ENCODE results near the gene ZSCAN5A. TPM values are rescaled to one million over a fixed set of nuclear protein-coding genes. Genes with fewer than 3 reads are reported as not detected.
A peak's percentile ranks its signal among the peaks of the same experiment; 100 is the strongest.
"Not testable (repeated sequence)": the region's sequence is repeated elsewhere in the genome, so short reads cannot be mapped to it uniquely, and the experiment has no call there.

ZSCAN5A gene
- total RNA-seq, 2 donors from 2014 or later, result 8.5 to 10.0 TPM

DNA sequence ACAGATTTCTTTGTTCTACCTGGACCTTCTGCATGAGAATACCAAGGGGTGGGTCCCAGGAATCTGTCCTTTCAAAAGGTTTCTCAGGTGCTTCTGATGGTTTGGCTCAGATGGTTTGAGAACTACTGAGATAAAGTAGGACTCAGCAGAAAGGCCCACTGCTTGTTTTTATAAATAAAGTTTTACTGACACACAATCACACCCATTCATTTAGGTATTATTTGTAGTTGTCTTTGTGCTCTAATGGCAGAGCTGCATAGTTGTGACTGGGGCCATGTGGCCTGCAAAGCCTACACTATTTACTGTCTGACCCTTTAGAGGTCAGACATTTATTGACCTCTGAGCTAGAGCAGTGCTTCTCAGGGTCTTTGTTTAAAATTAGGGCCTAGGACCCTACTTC lies 24.5 kb downstream of the ZSCAN5A start:
- intact Hi-C loops (cut with DNase I), result no loop called here
- no peak for DNase-seq (ENCODE audit: low spot score)

DNA sequence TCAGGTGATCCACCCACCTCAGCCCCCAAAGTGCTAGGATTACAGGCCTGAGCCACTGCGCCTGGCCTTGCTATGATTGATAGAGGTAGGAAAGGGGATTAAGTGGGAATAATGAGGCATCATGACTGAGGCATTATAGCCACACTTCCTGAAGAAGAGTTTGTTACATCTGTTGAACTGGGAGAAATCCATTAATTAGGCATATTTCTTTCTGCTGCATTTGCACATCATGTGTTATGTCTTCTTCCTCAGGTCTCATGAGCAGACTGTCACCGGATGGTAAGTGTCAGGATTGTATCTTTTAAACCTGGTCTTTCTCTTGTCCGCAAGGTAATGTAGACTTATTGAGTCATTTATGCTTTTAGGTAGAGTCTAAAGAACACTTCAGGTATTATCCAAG lies 29.9 kb downstream of the ZSCAN5A start:
- intact Hi-C loops (cut with DNase I), result no loop called here
- DNase-seq (ENCODE audit: low spot score), result no peak

DNA sequence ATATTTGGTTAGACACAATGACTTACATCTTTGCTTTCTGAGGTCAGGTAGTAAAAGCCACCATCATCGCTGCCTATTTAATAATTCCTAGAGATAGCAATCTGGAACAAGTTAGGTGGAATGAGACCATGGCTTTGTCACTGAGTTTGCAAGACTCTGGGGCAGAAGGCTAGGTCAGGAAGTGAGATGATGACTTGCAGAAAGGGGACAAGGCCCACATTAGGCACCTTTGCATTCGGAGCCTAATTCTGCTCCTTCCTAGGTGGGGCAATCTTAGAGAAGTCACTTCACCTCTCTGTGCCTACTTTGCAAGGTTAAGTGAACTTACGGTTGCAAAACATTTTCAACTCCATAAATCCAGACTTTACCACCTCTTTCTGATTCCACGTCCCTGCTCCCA lies 31.8 kb downstream of the ZSCAN5A start:
- no peak for DNase-seq (ENCODE audit: low spot score)
- intact Hi-C loops (cut with DNase I), result no loop called here

DNA sequence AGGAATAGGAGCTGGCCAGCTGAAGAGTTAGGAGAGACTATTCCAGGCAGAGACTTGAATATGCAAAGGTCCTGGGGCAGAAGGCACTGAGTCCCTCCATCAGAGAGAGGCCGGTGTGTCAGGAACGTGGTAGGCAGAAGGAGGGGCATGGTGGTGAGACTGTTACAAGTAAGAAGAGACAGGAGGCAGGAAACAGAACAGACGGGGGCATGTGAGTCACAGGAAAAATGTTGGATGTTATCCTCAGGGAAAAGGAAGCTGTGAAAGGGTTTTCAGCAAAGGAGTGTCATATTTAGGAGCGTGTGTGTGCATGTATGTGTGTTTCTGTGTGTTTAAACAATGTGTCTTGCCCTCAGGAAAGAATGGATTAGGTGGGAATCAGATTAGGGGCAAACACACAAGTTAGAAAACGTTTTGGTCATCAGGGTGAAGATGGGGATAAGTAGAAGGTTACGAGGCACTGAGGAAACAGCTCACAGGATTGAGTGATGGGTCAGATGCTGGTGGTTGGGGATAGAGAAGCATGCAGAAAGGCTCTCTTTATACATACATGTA lies 41.0 kb downstream of the ZSCAN5A start:
- DNase-seq (ENCODE audit: low spot score), result no peak
- intact Hi-C loops (cut with DNase I), result no loop called here

DNA sequence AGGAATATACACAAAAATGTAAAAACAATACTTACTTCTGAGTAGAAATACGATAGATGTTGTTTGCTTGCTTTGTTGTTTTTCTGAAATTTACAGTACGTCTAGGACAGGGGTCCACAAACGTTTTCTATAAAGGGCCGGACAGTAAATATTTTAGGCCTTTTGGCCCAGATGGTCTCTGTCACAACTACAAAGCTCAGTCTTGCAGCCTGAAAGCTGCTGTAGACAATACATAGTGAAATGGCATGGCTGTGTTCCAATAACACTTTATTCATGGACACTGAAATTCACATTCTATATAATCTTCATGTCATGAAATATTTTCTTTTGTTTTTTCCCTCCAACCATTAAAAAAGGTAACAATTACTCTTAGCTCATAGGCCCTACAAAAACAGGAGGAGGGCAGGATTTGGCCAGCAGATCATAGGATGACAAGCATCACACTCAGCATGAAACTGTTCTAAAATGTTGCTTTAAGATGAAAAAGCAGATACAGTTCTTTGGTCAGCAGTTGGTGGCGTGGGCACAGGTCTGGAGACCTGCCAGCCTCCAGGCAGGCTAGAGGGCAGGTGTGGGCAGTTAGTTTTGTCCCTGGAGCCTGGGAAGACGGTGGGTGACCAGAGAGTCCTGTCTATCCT lies 42.4 kb downstream of the ZSCAN5A start, which contains the start of gene EDDM13:
Gene EDDM13 (plus strand): TSS at position 588 of the 638 bp plus-strand sequence. CDS start 87 bp downstream, outside the sequence.
- intact Hi-C loops (cut with DNase I), result no loop called here
- no peak for DNase-seq (ENCODE audit: low spot score)

DNA sequence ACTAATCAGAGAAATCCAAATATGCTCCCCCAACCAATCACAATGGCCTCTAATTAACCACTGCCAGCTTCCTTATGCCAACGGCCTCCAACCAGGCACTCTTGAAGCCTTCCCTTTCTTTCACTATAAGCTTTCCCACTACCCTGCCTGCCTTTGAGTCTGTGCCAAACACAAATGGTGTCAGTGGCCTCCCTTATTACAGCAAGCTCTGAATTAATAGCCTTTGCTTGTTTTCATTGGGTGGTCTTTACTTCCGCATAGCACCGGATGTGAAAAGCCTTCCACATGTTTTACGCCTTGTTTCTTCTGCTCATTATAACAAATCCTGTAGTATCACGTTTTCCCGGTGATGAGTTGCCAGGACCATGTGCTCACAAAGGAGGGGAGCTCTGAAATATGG lies 43.5 kb downstream of the ZSCAN5A start:
- intact Hi-C loops (cut with DNase I), result no loop called here

DNA sequence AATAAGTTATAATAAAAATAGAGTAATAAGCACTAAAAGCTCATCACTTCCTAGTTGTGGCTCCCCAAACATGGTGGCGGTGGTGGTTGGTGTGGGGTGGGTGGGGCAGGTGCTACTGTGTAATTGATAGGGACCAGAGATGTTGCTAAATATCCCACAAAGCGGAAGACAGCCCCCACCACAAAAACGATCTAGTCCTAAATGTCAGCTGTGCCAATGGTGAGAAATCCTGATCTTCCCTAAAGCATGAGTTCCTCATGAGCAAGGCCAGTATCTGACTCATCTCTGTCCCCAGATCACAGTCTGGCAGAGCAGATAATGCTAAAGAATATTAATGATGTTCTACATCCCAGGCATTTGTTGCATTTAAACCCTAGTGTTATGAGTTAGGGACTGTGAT lies 44.0 kb downstream of the ZSCAN5A start:
- intact Hi-C loops (cut with DNase I), result no loop called here
- DNase-seq (ENCODE audit: low spot score), result no peak

More for the DNA sequence above, 43.5 kb downstream of the ZSCAN5A start:
- no peak for DNase-seq (ENCODE audit: low spot score)

DNA sequence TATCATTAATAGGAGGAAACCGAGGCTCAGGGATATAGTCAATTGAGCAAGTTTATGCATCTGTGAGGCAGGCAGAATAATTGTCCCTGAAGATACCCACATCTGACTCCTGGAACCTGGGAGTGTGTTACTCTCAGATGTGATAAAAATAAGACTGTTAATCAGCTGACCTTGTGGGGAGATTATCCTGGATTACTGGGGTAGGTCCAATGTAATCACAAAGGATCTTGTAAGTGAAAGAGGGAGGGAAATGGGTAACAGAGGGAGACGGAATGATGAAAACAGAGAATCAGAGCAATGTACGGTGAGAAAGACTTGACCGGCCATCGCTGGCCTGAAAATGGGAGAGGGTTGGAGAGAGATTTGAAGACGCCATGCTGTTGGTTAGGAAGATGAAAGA lies 45.3 kb downstream of the ZSCAN5A start:
- intact Hi-C loops (cut with DNase I), result loop anchor here in 1 of 2 donors (5.0 kb wide), 1 partner anchor 732 kb away; the partner anchor contains the start of gene SBK2
- DNase-seq (ENCODE audit: low spot score), result no peak

DNA sequence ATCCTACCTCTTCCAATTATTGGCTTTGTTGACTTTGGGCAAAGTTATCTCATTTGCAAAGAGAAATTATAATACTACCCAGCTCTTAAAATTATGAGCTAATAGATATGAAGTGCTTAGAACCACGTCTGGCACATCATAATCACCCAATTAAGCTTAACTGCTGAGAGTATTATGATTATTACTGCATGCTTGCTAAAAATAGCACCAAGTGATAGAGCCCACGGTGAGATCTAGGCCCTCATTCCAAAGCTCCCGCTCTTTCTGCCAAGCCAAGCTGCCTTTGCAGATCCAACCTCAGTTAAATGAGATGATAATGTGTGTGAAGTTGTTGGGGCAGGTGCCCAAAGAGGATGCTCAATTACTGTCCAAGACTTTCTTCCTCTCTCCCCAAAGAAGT lies 48.6 kb downstream of the ZSCAN5A start:
- intact Hi-C loops (cut with DNase I), result loop anchor here in 1 of 2 donors (5.0 kb wide), 1 partner anchor 729 kb away; the partner anchor contains the start of gene SBK2
- DNase-seq (ENCODE audit: low spot score), result no peak

DNA sequence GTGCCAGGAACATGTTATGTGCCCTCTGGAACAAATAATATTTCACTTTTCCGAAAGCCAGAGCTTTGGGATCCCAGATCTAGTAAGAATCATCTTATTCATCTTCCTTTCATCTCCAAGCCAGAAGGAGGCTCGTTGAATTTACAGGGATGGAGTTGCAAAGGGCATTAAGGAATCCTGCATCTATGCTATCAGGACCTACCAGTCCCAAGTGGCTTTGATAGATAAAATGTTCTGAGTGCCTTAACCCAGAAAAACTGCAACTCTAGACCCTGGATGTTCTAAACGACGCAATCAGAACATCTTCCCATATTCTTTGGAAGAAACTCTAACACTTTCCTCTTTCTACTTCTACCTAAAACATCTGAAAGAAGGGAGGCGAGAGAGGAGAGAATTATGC lies 51.3 kb downstream of the ZSCAN5A start:
- DNase-seq (ENCODE audit: low spot score), result no peak
- intact Hi-C loops (cut with DNase I), result no loop called here

DNA sequence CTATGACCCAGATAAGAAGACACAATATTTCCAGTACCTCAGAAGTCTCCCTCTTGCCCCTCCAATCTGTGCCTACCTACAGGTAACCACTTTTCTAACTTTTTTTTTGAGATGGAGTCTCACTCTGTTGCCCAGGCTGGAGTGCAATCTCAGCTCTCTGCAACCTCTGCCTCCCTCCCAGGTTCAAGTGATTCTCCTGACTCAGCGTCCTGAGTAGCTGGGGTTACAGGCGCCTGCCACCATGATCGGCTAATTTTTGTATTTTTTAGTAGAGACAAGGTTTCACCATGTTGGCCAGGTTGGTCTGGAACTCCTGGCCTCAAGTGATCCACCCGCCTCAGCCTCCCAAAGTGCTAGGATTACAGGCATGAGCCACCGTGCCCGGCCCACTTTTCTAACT lies 52.7 kb downstream of the ZSCAN5A start:
- intact Hi-C loops (cut with DNase I); DNase-seq (ENCODE audit: low spot score): not testable (repeated sequence)

DNA sequence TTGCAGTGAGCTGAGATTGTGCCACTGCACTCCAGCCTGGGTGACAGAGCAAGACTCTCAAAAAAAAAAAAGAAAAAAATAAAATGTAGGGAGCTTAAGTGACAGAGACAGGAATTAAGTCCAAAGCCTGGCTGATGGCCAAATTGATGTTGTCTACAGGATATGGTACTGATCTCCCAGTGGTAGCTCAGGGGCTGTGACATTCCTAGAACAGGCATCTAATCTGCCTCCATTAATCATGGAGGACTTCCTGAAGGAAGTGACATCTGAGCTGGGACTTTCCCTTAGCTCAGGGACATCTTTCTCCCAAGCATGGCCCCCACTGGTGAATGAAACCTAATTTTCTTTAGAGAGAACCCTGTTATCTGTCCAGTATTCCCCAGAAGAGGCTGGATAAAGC lies 53.5 kb downstream of the ZSCAN5A start:
- intact Hi-C loops (cut with DNase I), result no loop called here
- no peak for DNase-seq (ENCODE audit: low spot score)

DNA sequence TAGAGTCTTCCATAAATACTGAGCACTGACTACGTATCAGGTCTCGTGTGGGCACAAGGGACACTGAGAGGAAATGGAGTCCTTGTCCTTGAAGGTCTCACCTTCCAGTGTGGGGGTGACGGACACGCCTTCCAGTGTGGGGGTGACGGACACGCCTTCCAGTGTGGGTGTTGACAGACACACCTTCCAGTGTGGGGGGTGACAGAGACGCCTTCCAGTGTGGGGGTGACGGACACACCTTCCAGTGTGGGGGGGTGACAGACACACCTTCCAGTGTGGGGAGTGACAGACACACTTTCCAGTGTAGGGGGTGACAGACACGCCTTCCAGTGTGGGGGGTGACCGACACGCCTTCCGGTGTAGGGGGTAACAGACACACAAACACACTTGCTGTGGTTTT lies 56.4 kb downstream of the ZSCAN5A start:
- intact Hi-C loops (cut with DNase I), result loop anchor here in 1 of 2 donors (10.0 kb wide), 1 partner anchor 87 kb away; no protein-coding TSS in a partner anchor
- DNase-seq (ENCODE audit: low spot score), result no peak

DNA sequence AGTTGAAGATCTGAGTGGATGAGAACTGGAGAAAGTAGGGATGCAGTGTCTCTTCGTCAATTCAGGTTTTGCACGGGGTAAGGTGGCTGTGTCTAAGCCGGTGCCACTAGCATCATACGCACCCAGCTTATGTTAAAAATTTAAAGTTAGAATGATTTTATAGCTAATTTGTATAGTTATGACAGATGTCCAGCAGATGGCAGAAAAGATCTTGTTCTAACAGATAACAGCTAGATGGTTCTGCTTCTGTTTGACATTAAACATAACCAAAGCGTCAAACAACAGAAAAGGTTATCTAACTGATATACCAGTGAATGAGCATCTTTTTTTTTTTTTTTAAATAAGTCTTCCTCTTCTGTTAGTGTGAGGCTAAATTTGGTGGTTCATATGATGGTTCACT lies 60.9 kb downstream of the ZSCAN5A start:
- intact Hi-C loops (cut with DNase I), result loop anchor here in 1 of 2 donors (10.0 kb wide), 1 partner anchor 91 kb away; no protein-coding TSS in a partner anchor
- no peak for DNase-seq (ENCODE audit: low spot score)

DNA sequence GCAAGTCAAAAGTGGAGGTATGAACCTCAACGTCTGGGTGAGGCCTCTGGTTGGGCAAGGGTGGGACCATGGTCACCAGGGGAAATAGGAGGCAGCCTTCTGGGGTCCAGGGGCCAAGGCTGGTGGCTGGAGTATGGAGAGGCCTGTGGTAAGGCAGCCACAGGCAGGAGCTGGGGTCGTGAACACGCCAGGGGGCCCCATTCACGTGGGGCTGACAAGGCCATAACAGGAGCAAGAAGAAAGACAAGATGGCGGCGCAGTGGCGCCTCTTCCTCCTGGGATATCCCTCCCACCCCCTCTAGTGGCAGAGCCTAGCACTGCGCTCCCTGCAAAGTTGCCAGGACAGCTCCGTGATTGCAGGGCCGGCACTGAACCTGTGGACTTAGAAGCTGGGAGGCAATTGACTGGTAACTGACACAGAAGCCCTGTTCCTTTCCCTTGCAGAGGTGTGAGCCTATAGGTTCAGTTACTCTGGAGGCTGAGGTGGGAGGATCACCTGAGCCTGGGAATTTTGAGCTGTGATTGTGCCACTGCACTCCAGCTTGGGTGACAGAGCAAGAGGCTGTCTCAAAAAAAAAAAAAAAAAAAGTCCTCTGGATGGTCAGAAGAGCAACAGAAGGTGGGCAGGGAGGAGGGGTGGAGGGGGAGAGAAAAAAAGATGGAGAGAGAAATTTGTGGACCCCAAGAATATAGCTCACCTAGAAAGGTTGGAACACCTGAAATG lies 61.8 kb downstream of the ZSCAN5A start:
- peak; percentile 90 for DNase-seq (ENCODE audit: low spot score)
- intact Hi-C loops (cut with DNase I), result loop anchor here in 1 of 2 donors (10.0 kb wide), 1 partner anchor 92 kb away; no protein-coding TSS in a partner anchor

DNA sequence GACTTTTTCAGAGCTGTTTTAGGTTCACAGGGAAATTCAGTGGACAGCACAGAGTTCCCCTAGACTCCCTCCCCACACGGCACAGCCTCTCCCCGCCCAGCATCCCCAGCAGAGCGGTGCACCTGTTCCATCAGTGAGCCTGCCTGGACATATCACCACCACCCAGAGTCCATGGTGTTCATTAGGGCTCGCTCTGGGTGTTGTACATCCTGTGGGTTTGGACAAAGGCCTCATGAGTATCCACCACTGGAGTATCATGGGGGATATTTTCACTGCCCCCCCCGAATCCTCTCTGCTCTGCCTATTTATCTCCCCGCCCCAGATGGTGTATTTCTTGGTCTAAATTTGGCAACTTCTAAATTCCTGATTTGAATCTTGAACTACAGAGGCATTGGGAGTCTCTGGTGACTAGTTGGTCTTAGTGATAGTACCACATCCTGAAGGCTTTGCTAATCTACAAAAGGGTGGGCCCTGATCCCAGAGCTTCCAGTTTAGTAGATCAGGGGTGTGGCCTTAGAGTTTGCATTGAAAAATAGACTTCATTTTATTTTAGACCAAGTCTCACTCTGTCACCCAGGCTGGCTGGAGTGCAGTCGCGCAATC lies 65.8 kb downstream of the ZSCAN5A start:
- intact Hi-C loops (cut with DNase I); DNase-seq (ENCODE audit: low spot score): not testable (repeated sequence)

DNA sequence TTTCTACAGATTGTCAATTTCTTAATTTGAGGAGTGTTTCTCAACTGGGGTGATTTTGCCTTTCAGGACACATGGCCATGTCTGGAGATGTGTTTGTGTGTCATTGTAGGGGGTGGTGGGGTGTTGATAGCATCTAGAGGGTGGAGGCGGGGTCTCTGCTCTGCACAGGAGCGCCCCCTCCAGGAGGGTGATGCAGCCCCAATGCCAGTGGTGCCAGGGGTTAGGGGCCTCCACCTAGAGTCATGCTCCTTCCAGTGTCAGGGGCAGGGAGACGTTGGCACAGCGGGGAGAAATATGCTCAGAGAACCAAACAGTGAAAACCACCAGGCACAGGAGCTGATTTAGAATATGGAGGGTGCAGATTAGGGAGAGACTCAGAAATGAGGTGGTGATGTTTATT lies 68.9 kb downstream of the ZSCAN5A start:
- intact Hi-C loops (cut with DNase I); DNase-seq (ENCODE audit: low spot score): not testable (repeated sequence)

DNA sequence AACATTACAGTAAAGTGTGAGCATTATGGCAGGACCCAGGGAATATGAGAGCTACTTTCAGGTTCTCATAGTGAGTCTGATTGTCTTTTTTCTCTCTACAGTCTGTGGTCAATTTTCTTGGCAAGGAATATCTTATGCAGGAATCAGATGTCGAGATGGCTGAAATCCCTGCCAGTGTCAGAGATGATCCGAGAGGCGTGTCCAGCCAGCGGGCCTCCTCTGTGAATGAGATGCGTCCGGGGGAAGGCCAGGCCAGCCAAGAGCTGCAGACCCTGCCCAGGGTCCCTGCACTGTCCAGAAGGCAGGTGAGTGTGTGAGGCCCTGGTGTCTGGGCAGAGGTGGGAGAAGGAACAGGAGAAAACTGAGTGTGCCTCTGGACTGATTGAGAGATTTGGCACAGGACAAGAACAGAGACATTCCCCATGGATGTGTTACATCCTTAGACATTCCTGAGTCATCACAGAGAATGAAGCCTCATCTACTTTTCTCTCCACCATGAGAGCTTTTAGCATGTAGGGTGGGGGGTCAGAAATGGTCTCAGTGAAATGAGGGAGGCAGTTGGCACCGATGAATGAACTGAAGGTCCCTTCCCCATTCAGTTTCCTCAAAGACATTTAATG lies 69.4 kb downstream of the ZSCAN5A start:
- DNase-seq (ENCODE audit: low spot score), result peak; percentile 50
- intact Hi-C loops (cut with DNase I), result no loop called here

DNA sequence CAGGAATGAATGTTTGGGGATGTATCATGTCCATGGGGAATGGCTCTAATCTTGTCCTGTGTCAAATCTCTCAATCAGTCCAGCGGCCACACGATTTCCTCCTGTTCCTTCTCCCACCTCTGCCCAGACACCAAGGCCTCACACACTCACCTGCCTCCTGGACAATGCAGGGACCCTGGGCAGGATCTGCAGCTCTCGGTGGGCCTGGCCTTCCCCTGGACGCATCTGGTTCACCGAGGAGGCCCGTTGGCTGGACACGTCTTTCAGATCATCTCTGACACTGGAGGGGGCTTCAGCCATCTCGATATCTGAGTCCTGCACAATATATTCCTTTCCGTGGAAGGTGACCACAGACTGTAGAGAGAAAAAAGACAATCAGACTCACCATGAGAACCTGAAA lies 91.2 kb downstream of the ZSCAN5A start:
- DNase-seq (ENCODE audit: low spot score), result peak; percentile 40

More for the DNA sequence above, 91.2 kb downstream of the ZSCAN5A start:
- intact Hi-C loops (cut with DNase I), result no loop called here

Data from posterior vena cava (tissue), 2 donors.